T-helper 2 cell treated with Interferon-gamma antibody and Interleukin-4, amounts not matched to agents 5 μg/mL and 100 μg/mL, for 36 hours (primary cell): Measurements from ENCODE around the gene MAN1B1.

Source experiments
- DNase-seq: peaks from one replicate; pipeline ENCODE4 v3.0.0; 2021; ENCODE audit warnings: low spot score
- H3K27ac Mint-ChIP-seq: one replicate; pipeline ENCODE4 v1.8.0; 2021; ENCODE audit warnings: mild to moderate bottlenecking, mixed read lengths
- H3K27me3 Mint-ChIP-seq: one replicate; pipeline ENCODE4 v1.8.0; 2021; ENCODE audit warnings: low read depth, mixed read lengths
- H3K36me3 Mint-ChIP-seq: one replicate; pipeline ENCODE4 v1.8.0; 2021; ENCODE audit warnings: low read depth, mixed read lengths
- H3K4me1 Mint-ChIP-seq: one replicate; pipeline ENCODE4 v1.8.0; 2021; ENCODE audit warnings: low read depth, mixed read lengths
- H3K4me3 Mint-ChIP-seq: one replicate; pipeline ENCODE4 v1.8.0; 2022; ENCODE audit warnings: mild to moderate bottlenecking, moderate library complexity, mixed read lengths
- H3K9me3 Mint-ChIP-seq: one replicate; pipeline ENCODE4 v1.8.0; 2021; ENCODE audit warnings: mixed read lengths

MAN1B1 gene

DNA sequence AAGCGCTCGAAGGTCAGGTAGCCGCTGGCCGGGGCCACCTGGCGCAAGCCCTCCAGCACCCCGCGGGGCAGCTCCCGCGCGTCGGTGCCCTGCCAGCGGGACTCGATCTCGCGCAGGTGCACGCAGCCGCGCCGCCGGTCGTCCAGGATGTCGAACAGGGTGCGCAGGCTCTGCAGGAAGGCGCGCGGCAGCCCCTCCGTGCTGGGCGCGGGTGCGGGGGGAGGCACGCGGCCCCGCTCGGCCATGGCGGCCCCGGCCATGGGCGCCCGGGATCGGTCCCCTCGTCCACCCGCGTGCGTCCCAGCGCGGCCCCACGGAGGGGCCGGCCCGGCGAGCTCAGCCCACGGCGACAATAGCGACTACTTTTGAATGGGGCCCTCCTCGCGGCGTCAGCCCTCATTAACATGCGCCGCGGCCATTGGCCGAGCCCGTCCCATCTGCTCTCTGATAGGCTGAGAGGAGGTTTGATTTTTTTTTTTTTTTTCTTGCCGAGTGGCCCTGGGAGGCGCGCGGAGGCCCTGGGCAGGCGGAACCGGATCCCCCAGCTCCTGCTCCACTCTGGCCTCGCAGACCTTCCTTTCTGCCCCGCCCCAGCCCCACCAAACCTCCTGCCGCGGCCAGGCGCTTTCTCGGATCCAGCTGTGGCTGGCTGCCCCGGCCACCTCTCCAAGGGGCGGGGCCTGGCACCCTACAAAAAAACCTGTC is 16.4 kb upstream of the MAN1B1 start, which contains the start of gene SAPCD2:
Gene SAPCD2, minus strand, starts transcription at position 357 of the 705 bp plus-strand sequence. Its CDS starts 97 bp downstream, at position 260.
- H3K4me3 Mint-ChIP-seq, result peak within 1 kb of the TSS; percentile 92
- no peaks in the 10 kb centered on the region for H3K27me3 Mint-ChIP-seq
- H3K27ac Mint-ChIP-seq, result peak within 1 kb of the TSS; percentile 90
- H3K9me3 Mint-ChIP-seq, result no peaks in the 10 kb centered on the region
- peaks cover 1% of the 10 kb centered on the region for H3K36me3 Mint-ChIP-seq
- peaks cover 25% of the 10 kb centered on the region for H3K4me1 Mint-ChIP-seq
- peak; percentile 88 for DNase-seq

DNA sequence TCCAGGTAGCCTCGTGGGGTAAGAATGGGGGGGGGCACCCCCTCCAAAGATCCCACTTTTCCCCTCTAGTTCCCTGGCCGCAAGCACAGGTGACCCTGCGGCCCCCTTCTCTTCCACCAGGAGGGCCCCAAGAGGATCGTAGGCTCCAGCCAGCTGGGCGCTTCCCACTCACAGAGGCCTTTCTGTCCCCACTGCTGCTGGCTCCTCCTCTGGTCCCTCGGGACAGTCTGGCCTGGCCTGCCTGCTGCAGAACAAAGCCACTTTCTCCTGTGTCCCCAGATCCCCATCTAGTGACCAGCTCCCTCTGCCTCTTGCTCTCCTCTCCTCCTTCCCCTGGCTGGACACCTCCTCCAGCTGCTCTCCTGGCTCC is 15.9 kb upstream of the MAN1B1 start:
- Mint-ChIP-seq H3K27me3 (no peaks in the 10 kb centered on the region), H3K27ac (peak overlapping the region; percentile 90), H3K36me3 (no peaks in the 10 kb centered on the region), H3K4me3 (peak overlapping the region; percentile 92), H3K9me3 (no peaks in the 10 kb centered on the region), H3K4me1 (peaks cover 25% of the 10 kb centered on the region)
- no peak for DNase-seq

DNA sequence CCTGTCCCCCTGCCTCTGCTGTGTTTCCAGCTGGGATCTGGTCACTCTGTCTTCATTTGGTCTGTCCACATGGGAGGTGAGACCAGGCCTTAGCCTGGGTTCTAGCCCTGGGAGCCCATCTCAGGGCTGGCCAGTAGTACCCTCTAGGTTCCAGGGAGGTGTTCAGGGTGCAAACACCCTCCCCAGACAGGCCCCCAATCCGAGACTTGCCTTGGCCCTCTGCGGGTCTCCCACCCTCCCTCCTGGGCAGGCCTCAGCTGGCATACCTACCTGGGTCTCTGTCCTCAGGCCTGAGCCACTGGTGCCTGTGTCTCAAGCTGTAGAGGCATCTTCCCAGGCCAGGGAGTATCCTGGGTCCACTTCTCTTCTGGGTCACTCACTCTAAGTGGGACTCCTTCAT is 15.5 kb upstream of the MAN1B1 start:
- no peaks in the 10 kb centered on the region for H3K36me3 Mint-ChIP-seq
- no peaks in the 10 kb centered on the region for H3K27me3 Mint-ChIP-seq
- no peaks in the 10 kb centered on the region for H3K9me3 Mint-ChIP-seq
- peaks cover 25% of the 10 kb centered on the region for H3K4me1 Mint-ChIP-seq
- no peak for DNase-seq
- peak overlapping the region; percentile 90 for H3K27ac Mint-ChIP-seq
- H3K4me3 Mint-ChIP-seq, result peak overlapping the region; percentile 92

DNA sequence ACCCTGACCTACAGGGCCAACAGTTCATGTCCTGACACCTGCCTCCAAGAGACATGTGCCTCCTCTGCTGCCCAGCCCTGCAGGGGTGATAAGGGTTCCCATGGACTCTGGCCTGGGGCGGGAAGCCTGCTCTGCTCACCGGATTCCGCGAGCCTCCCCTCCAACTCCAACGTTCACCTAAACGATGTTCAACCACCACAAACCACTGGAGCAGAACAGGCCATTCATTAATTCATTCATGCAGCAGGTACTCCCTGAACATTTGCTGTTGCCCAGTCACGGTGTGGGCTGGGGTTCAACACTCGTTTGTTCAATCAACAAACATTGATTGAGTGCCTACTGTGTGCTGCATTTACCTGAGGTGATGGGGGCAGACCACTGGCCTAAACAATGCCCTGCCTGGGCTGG is 12.8 kb upstream of the MAN1B1 start:
- no peaks in the 10 kb centered on the region for H3K9me3 Mint-ChIP-seq
- peaks cover 16% of the 10 kb centered on the region for H3K4me1 Mint-ChIP-seq
- H3K27ac Mint-ChIP-seq, result no peak overlapping the region
- H3K36me3 Mint-ChIP-seq, result no peaks in the 10 kb centered on the region
- no peak for DNase-seq
- no peak overlapping the region for H3K4me3 Mint-ChIP-seq
- no peaks in the 10 kb centered on the region for H3K27me3 Mint-ChIP-seq

DNA sequence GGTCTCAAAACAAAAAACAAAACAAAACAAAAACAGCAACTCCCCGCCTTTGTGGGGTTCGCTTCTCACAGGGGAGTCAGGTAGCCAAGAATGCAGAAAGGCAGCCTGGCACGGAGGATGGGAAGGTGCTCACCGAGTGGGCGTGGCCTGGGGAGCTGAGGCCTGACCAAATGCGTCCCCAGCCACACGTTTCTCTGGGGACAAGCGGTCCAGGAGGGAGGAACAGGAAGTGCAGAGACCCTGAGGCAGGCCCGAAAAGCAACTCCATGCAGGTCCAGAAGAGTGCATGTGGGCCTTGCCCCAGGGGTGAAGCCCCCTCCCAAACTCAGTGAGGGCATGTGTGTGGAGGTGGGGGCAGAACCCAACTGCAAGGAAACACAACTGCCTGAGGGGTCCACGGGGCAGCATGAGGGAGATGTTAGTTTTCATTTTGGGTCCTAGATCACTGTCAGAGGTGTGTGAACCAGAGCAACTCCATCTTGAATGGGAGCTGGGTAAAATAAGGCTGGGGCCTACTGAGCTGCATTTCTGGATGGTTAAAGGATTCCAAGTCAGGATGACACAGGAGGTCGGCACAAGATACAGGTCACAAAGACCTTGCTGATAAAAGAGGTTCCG is 12.0 kb upstream of the MAN1B1 start:
- no peak for DNase-seq
- no peak overlapping the region for H3K4me3 Mint-ChIP-seq
- H3K27ac Mint-ChIP-seq, result no peak overlapping the region
- no peaks in the 10 kb centered on the region for H3K9me3 Mint-ChIP-seq
- H3K36me3 Mint-ChIP-seq, result peaks cover under 1% of the 10 kb centered on the region
- no peaks in the 10 kb centered on the region for H3K27me3 Mint-ChIP-seq
- H3K4me1 Mint-ChIP-seq, result peaks cover 16% of the 10 kb centered on the region

DNA sequence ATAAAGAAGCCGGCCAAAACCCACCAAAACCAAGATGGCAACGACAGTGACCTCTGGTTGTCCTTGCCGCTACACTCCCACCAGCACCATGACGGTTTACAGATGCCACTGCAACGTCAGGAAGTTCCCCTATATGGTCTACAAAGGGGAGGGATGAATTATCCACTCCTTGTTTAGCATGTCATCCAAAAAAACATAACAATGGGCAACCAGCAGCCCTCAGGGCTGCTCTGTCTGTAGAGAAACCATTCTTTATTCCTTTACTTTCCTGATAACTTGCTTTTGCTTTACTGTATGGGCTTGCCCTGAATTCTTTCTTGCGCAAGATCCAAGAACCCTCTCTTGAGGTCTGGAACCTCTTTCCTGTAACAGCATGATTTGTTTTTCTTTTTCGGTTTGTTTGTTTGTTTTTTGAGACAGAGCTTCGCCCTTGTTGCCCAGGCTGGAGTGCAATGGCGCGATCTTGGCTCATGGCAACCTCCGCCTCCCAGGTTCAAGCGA is 11.5 kb upstream of the MAN1B1 start:
- Mint-ChIP-seq H3K4me3 (no peak overlapping the region), H3K36me3 (peaks cover 3% of the 10 kb centered on the region), H3K27me3 (no peaks in the 10 kb centered on the region), H3K9me3 (no peaks in the 10 kb centered on the region), H3K4me1 (peaks cover 17% of the 10 kb centered on the region), H3K27ac (no peak overlapping the region)
- no peak for DNase-seq

DNA sequence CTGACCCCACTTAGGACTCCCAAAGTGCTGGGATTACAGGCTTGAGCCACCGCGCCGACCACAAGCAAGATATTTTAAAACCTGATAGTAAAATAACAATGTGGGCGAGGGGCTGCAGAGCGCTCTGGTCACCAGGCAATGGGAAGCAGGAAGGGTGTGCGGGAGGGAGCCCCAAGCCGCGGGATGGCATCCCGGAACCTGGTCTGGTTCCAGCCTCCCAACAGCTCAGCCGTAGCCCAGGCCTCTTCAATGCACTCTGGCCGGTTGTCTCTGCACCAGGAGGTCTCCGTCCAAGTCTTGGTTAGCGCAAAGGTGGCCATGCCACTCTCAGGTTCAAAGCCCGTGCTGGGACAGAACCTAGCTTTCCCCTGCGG is 10.2 kb upstream of the MAN1B1 start:
- Mint-ChIP-seq H3K27me3 (no peaks in the 10 kb centered on the region), H3K9me3 (no peaks in the 10 kb centered on the region), H3K4me1 (peaks cover 7% of the 10 kb centered on the region), H3K4me3 (peak overlapping the region; percentile 62), H3K27ac (no peak overlapping the region), H3K36me3 (peaks cover 6% of the 10 kb centered on the region)
- DNase-seq, result no peak

DNA sequence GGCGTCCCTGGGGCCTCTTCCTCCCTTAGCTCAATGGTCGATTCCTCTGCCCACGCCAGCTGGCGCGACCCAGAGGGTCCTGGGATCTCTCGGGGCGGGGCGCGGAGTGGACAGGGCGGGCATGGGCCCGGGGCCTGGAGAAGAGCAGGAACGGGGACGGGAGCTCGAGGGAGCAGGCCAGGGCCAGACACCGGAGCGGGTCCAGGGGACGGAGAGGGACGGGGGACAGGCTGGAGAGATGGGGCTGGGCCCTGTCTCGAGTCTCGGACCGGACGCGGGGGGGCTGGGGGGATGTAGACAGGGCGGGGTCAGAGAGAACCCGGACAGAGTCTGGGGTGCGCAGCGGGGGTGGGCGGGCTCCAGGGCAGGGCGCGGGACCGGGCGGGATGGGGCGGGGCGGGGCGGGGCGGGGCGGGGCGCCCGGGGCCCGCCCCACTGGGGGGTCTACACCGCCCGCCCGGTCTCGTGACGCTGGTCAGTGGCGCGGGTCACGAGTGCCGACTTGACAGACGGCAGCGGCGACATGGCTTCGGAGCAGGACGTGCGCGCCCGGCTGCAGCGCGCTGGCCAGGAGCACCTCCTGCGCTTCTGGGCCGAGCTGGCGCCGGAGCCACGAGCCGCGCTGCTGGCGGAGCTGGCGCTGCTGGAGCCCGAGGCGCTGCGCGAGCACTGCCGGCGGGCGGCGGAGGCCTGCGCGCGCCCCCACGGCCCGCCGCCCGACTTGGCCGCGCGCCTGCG is 9.6 kb upstream of the MAN1B1 start, which contains the start of gene UAP1L1:
Gene UAP1L1, plus strand, starts transcription at position 508 of the 738 bp plus-strand sequence. Its CDS starts 16 bp downstream, at position 524.
- Mint-ChIP-seq H3K36me3 (peaks cover 9% of the 10 kb centered on the region), H3K27me3 (no peaks in the 10 kb centered on the region), H3K4me1 (peaks cover 5% of the 10 kb centered on the region), H3K4me3 (peak within 1 kb of the TSS; percentile 72), H3K27ac (peak within 1 kb of the TSS; percentile 55), H3K9me3 (no peaks in the 10 kb centered on the region)
- DNase-seq, result peak; percentile 69

DNA sequence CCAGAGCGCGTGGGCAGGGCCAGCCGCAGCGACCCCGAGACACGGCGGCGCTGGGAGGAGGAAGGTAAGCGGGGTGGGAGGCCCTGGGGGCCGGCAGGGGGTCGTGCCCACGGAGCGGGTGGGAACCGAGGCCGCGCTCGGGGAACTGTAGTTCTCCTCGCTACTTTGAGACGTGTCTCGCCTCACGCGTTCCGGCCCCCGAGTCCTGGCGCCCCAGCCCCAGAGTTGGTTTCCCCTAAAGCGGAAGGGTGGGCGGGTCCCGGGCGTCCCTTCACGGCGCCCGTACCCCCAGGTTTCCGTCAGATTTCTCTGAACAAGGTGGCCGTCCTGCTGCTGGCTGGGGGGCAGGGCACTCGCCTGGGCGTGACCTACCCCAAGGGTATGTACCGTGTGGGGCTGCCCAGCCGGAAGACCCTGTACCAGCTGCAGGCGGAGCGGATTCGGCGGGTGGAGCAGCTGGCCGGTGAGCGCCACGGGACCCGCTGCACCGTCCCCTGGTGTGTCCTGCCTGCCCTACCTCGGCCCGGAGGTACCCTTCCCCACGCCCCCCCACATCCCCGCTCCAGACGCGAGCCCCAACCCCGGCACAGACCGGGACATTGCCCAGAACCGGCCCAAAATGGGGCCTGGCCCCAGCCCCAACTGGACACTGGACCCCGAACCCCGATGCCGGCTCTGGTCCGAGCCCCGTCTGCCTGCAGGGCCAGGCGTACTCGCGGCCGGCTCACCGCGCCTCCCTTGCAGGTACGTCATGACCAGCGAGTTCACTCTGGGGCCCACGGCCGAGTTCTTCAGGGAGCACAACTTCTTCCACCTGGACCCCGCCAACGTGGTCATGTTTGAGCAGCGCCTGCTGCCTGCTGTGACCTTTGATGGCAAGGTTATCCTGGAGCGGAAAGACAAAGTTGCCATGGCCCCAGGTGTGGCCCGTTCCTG is 8.8 kb upstream of the MAN1B1 start:
- H3K9me3 Mint-ChIP-seq, result no peaks in the 10 kb centered on the region
- H3K27ac Mint-ChIP-seq, result peak overlapping the region; percentile 55
- peak overlapping the region; percentile 72 for H3K4me3 Mint-ChIP-seq
- DNase-seq, result no peak
- peaks cover 9% of the 10 kb centered on the region for H3K36me3 Mint-ChIP-seq
- peaks cover 4% of the 10 kb centered on the region for H3K4me1 Mint-ChIP-seq
- H3K27me3 Mint-ChIP-seq, result no peaks in the 10 kb centered on the region

DNA sequence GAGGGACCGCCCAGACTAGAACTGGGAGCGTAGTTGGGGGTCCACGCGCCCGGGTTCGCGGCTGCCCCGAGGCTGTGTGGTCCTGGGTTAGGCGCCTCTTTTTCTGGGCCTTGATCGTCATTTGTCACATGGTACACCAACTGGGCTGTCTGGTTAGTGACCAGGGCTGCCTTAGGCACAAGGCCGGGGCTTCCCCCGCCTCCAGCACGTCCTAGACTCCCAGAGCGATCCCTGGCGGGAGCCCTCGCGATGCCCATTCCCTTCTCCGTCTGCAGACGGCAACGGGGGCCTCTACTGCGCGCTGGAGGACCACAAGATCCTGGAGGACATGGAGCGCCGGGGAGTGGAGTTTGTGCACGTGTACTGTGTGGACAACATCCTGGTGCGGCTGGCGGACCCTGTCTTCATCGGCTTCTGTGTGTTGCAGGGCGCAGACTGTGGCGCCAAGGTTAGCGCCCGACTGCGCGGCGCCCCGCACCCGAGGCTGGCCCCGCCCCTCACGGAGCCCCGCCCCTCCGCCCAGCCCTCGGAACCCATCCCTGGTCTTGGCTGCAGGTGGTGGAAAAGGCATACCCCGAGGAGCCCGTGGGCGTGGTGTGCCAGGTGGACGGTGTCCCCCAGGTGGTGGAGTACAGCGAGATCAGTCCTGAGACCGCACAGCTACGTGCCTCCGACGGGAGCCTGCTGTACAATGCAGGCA is 7.9 kb upstream of the MAN1B1 start:
- DNase-seq, result no peak
- Mint-ChIP-seq H3K27ac (no peak overlapping the region), H3K9me3 (no peaks in the 10 kb centered on the region), H3K4me3 (peak overlapping the region; percentile 72), H3K36me3 (peaks cover 9% of the 10 kb centered on the region), H3K27me3 (no peaks in the 10 kb centered on the region), H3K4me1 (peaks cover 4% of the 10 kb centered on the region)

DNA sequence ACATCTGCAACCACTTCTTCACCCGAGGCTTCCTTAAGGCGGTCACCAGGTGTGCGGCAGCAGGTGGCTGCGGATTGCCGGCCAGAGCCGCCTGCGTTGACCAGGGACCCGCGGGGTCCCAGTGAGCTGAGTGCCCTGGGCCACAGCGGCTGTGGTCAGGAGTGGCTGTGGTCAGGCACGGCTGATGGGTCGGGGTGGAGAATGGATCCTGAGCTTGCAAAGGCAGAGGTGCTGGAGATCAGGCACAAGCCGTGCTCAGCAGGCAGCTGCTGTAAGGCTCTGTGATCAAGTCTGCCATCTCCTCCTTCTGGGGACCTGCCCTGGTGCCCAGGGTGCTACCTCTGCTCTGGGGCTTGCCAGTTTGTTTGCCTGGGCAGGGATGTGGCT is 7.4 kb upstream of the MAN1B1 start:
- no peak overlapping the region for H3K4me3 Mint-ChIP-seq
- peaks cover 9% of the 10 kb centered on the region for H3K36me3 Mint-ChIP-seq
- H3K27me3 Mint-ChIP-seq, result no peaks in the 10 kb centered on the region
- H3K4me1 Mint-ChIP-seq, result peaks cover 4% of the 10 kb centered on the region
- H3K9me3 Mint-ChIP-seq, result no peaks in the 10 kb centered on the region
- H3K27ac Mint-ChIP-seq, result no peak overlapping the region
- DNase-seq, result no peak

DNA sequence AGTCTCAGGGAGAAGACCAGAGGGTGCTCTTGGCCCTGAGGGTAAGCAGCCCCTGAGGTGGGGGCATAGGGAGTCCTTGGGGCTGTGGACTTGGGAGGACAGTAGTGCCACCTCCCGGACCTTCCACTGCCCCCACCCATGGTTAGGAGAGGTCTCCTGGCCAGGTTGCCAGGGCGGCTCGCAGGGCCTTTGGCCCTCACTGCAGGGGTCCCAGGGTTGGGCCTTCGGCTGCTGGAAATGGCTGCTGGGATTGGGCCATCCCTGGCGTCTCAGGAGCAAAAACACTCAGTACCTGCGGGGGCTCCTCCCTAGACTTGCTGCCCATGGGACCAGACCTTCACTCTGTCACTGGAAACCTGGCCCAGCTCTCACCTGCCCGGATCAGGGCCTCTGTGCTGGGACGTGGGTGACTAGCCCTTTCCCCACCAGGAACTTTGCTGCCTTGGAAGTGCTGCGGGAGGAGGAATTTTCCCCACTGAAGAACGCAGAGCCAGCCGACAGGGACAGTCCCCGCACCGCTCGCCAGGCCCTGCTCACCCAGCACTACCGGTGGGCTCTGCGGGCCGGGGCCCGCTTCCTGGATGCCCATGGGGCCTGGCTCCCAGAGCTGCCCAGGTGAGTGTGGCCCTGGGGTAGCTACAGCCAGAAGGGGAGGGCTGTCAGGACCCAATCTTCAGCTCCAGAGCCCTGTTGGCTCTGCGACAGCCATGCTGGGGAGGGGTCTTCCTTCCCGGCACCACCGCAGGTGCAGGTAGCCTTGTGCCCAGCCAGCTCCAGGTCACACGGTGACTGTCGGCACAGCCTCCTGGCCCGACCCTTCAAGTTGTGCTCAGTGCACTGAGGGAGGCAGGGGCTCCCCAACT is 6.3 kb upstream of the MAN1B1 start:
- Mint-ChIP-seq H3K9me3 (no peaks in the 10 kb centered on the region), H3K4me3 (no peak overlapping the region), H3K36me3 (peaks cover 9% of the 10 kb centered on the region), H3K27ac (no peak overlapping the region), H3K4me1 (peaks cover 3% of the 10 kb centered on the region), H3K27me3 (no peaks in the 10 kb centered on the region)
- DNase-seq, result no peak
